Stimulated activated memory B cell treated with anti-CD40 and anti-IgM and Interleukin-4, amounts not matched to agents 10 μg/mL and 1 μg/mL and 100 μg/mL, for 72 hours (primary cell): Measurements from ENCODE around the gene SUPV3L1.

ENCODE experiments used
- ATAC-seq: fragments of 150-1000 bp; cut with Tn5 transposase; 2 replicates; pipeline ENCODE4 v1.10.0; 2021
- H3K27ac Mint-ChIP-seq: one replicate; pipeline ENCODE4 v1.8.0; 2022; ENCODE audit warnings: mild to moderate bottlenecking, mixed read lengths
- H3K27me3 Mint-ChIP-seq: one replicate; pipeline ENCODE4 v1.8.0; 2022; ENCODE audit warnings: mixed read lengths
- H3K36me3 Mint-ChIP-seq: one replicate; pipeline ENCODE4 v1.8.0; 2022; ENCODE audit warnings: mixed read lengths
- H3K4me1 Mint-ChIP-seq: one replicate; pipeline ENCODE4 v1.8.0; 2022; ENCODE audit warnings: mixed read lengths
- H3K4me3 Mint-ChIP-seq: one replicate; pipeline ENCODE4 v1.8.0; 2022; ENCODE audit warnings: mild to moderate bottlenecking, moderate library complexity, mixed read lengths
- H3K9me3 Mint-ChIP-seq: one replicate; pipeline ENCODE4 v1.8.0; 2022; ENCODE audit warnings: mixed read lengths

SUPV3L1 gene

GRCh38 chr10:69179089-69179742 lies 818 bp upstream of the SUPV3L1 start:
- peak; percentile 50 for ATAC-seq
- H3K27ac Mint-ChIP-seq = peak overlapping the region; percentile 100
- peak overlapping the region; percentile 95 for H3K4me3 Mint-ChIP-seq
- peaks cover 7% of the 10 kb centered on the region for H3K36me3 Mint-ChIP-seq
- H3K27me3 Mint-ChIP-seq = no peaks in the 10 kb centered on the region
- no peaks in the 10 kb centered on the region for H3K9me3 Mint-ChIP-seq
- H3K4me1 Mint-ChIP-seq = peaks cover 38% of the 10 kb centered on the region

- no peaks in the 10 kb centered on the region for H3K27me3 Mint-ChIP-seq
- no peaks in the 10 kb centered on the region for H3K9me3 Mint-ChIP-seq
- H3K4me3 Mint-ChIP-seq = peak overlapping the region; percentile 95
- peaks cover 49% of the 10 kb centered on the region for H3K4me1 Mint-ChIP-seq
- ATAC-seq = no peak
- H3K27ac Mint-ChIP-seq = peak overlapping the region; percentile 100
- peaks cover 17% of the 10 kb centered on the region for H3K36me3 Mint-ChIP-seq
These were observed 631 bp downstream of the SUPV3L1 start for GRCh38 chr10:69180525-69181204.

- peak overlapping the region; percentile 95 for H3K4me3 Mint-ChIP-seq
- no peak for ATAC-seq
- H3K27ac Mint-ChIP-seq = peak overlapping the region; percentile 100
- peaks cover 49% of the 10 kb centered on the region for H3K4me1 Mint-ChIP-seq
- no peaks in the 10 kb centered on the region for H3K27me3 Mint-ChIP-seq
- no peaks in the 10 kb centered on the region for H3K9me3 Mint-ChIP-seq
- H3K36me3 Mint-ChIP-seq = peaks cover 19% of the 10 kb centered on the region
These were observed 1.4 kb downstream of the SUPV3L1 start for GRCh38 chr10:69181433-69181832.

GRCh38 chr10:69182005-69182404 lies 2.0 kb downstream of the SUPV3L1 start:
- no peak overlapping the region for H3K4me3 Mint-ChIP-seq
- H3K36me3 Mint-ChIP-seq = peaks cover 22% of the 10 kb centered on the region
- H3K27ac Mint-ChIP-seq = no peak overlapping the region

GRCh38 chr10:69186524-69186923 lies 6.5 kb downstream of the SUPV3L1 start:
- Mint-ChIP-seq H3K4me1 (peaks cover 27% of the 10 kb centered on the region), H3K27me3 (no peaks in the 10 kb centered on the region), H3K9me3 (no peaks in the 10 kb centered on the region), H3K27ac (no peak overlapping the region), H3K4me3 (no peak overlapping the region), H3K36me3 (peaks cover 43% of the 10 kb centered on the region)
- no peak for ATAC-seq

More at GRCh38 chr10:69182005-69182404, 2.0 kb downstream of the SUPV3L1 start:
- Mint-ChIP-seq H3K27me3 (no peaks in the 10 kb centered on the region), H3K4me1 (peaks cover 49% of the 10 kb centered on the region), H3K9me3 (no peaks in the 10 kb centered on the region)
- ATAC-seq = no peak

- H3K36me3 Mint-ChIP-seq = peaks cover 29% of the 10 kb centered on the region
- no peaks in the 10 kb centered on the region for H3K27me3 Mint-ChIP-seq
- peaks cover 9% of the 10 kb centered on the region for H3K4me1 Mint-ChIP-seq
- no peaks in the 10 kb centered on the region for H3K9me3 Mint-ChIP-seq
- H3K27ac Mint-ChIP-seq = peak overlapping the region; percentile 16
- ATAC-seq = no peak
- no peak overlapping the region for H3K4me3 Mint-ChIP-seq
These were observed 21.0 kb downstream of the SUPV3L1 start for GRCh38 chr10:69201045-69201444.

- H3K4me3 Mint-ChIP-seq = no peak overlapping the region
- peaks cover 9% of the 10 kb centered on the region for H3K4me1 Mint-ChIP-seq
- peaks cover 40% of the 10 kb centered on the region for H3K36me3 Mint-ChIP-seq
These were observed 22.3 kb downstream of the SUPV3L1 start for GRCh38 chr10:69202332-69202731.

GRCh38 chr10:69208761-69209160 lies 28.7 kb downstream of the SUPV3L1 start:
- no peak for ATAC-seq
- H3K27me3 Mint-ChIP-seq = no peaks in the 10 kb centered on the region
- no peak overlapping the region for H3K4me3 Mint-ChIP-seq
- H3K4me1 Mint-ChIP-seq = peaks cover 9% of the 10 kb centered on the region
- H3K27ac Mint-ChIP-seq = no peak overlapping the region
- no peaks in the 10 kb centered on the region for H3K9me3 Mint-ChIP-seq
- H3K36me3 Mint-ChIP-seq = peaks cover 36% of the 10 kb centered on the region

More at GRCh38 chr10:69202332-69202731, 22.3 kb downstream of the SUPV3L1 start:
- Mint-ChIP-seq H3K27me3 (no peaks in the 10 kb centered on the region), H3K9me3 (no peaks in the 10 kb centered on the region), H3K27ac (peak overlapping the region; percentile 16)
- no peak for ATAC-seq

GRCh38 chr10:69209787-69210484 lies 29.9 kb downstream of the SUPV3L1 start:
- ATAC-seq = no peak
- H3K27ac Mint-ChIP-seq = no peak overlapping the region
- no peaks in the 10 kb centered on the region for H3K27me3 Mint-ChIP-seq
- H3K4me3 Mint-ChIP-seq = no peak overlapping the region
- peaks cover 3% of the 10 kb centered on the region for H3K9me3 Mint-ChIP-seq
- peaks cover 18% of the 10 kb centered on the region for H3K4me1 Mint-ChIP-seq
- peaks cover 36% of the 10 kb centered on the region for H3K36me3 Mint-ChIP-seq

GRCh38 chr10:69211104-69211503 lies 31.1 kb downstream of the SUPV3L1 start:
- Mint-ChIP-seq H3K27ac (no peak overlapping the region), H3K4me3 (no peak overlapping the region), H3K36me3 (peaks cover 31% of the 10 kb centered on the region), H3K4me1 (peaks cover 18% of the 10 kb centered on the region), H3K9me3 (peaks cover 3% of the 10 kb centered on the region), H3K27me3 (no peaks in the 10 kb centered on the region)
- ATAC-seq = no peak

GRCh38 chr10:69211524-69211923 lies 31.5 kb downstream of the SUPV3L1 start:
- peaks cover 18% of the 10 kb centered on the region for H3K4me1 Mint-ChIP-seq
- ATAC-seq = no peak
- H3K9me3 Mint-ChIP-seq = peaks cover 3% of the 10 kb centered on the region
- H3K27ac Mint-ChIP-seq = no peak overlapping the region
- no peaks in the 10 kb centered on the region for H3K27me3 Mint-ChIP-seq
- no peak overlapping the region for H3K4me3 Mint-ChIP-seq
- H3K36me3 Mint-ChIP-seq = peaks cover 27% of the 10 kb centered on the region

GRCh38 chr10:69213591-69214311 lies 33.7 kb downstream of the SUPV3L1 start:
- peaks cover 6% of the 10 kb centered on the region for H3K36me3 Mint-ChIP-seq
- H3K9me3 Mint-ChIP-seq = peaks cover 3% of the 10 kb centered on the region
- no peak for ATAC-seq
- H3K4me3 Mint-ChIP-seq = no peak overlapping the region
- peaks cover 15% of the 10 kb centered on the region for H3K4me1 Mint-ChIP-seq
- no peak overlapping the region for H3K27ac Mint-ChIP-seq
- H3K27me3 Mint-ChIP-seq = no peaks in the 10 kb centered on the region

GRCh38 chr10:69214666-69215131 lies 34.7 kb downstream of the SUPV3L1 start:
- ATAC-seq = no peak

GRCh38 chr10:69215405-69216171 lies 35.6 kb downstream of the SUPV3L1 start:
- H3K27ac Mint-ChIP-seq = no peak overlapping the region
- ATAC-seq = no peak
- peaks cover 10% of the 10 kb centered on the region for H3K4me1 Mint-ChIP-seq
- peaks cover 3% of the 10 kb centered on the region for H3K9me3 Mint-ChIP-seq
- no peaks in the 10 kb centered on the region for H3K36me3 Mint-ChIP-seq
- no peaks in the 10 kb centered on the region for H3K27me3 Mint-ChIP-seq
- H3K4me3 Mint-ChIP-seq = no peak overlapping the region

More at GRCh38 chr10:69214666-69215131, 34.7 kb downstream of the SUPV3L1 start:
- H3K27me3 Mint-ChIP-seq = no peaks in the 10 kb centered on the region
- no peaks in the 10 kb centered on the region for H3K36me3 Mint-ChIP-seq
- no peak overlapping the region for H3K4me3 Mint-ChIP-seq
- H3K4me1 Mint-ChIP-seq = peaks cover 10% of the 10 kb centered on the region
- H3K9me3 Mint-ChIP-seq = peaks cover 3% of the 10 kb centered on the region
- H3K27ac Mint-ChIP-seq = no peak overlapping the region
